Measurements from ENCODE around the gene TPRN.
A peak's percentile ranks its signal among the peaks of the same experiment; 100 is the strongest.

Gene TPRN

GRCh38 chr9:137213160-137214060, 12.9 kb upstream of the TPRN start:
- DNase-seq (ENCODE audit: low read depth in 2 of 2, low spot score in 1 of 2): no peak

GRCh38 chr9:137212520-137212919, 12.0 kb upstream of the TPRN start:
- DNase-seq (ENCODE audit: low read depth in 2 of 2, low spot score in 1 of 2): no peak

GRCh38 chr9:137211532-137211931, 11.0 kb upstream of the TPRN start:
- no peak for DNase-seq (ENCODE audit: low read depth in 2 of 2, low spot score in 1 of 2)

GRCh38 chr9:137206602-137207001, 6.1 kb upstream of the TPRN start:
- DNase-seq (ENCODE audit: low read depth in 2 of 2, low spot score in 1 of 2): no peak

GRCh38 chr9:137205126-137206069, 4.9 kb upstream of the TPRN start, which contains the start of the genes NDOR1 and TMEM203:
Gene NDOR1, plus strand, starts transcription at chr9:137205700. Its CDS starts 78 bp downstream, at chr9:137205778.
Gene TMEM203, minus strand, starts transcription at chr9:137205648. Its CDS starts 234 bp downstream, at chr9:137205414.
- peak; percentile 85 to 89 for DNase-seq (ENCODE audit: low read depth in 2 of 2, low spot score in 1 of 2)

GRCh38 chr9:137204731-137205125, 4.2 kb upstream of the TPRN start:
- DNase-seq (ENCODE audit: low read depth in 2 of 2, low spot score in 1 of 2): no peak

GRCh38 chr9:137202966-137203365, 2.4 kb upstream of the TPRN start:
- DNase-seq (ENCODE audit: low read depth in 2 of 2, low spot score in 1 of 2): no peak

GRCh38 chr9:137201205-137201868, 796 bp upstream of the TPRN start:
- DNase-seq (ENCODE audit: low read depth in 2 of 2, low spot score in 1 of 2): no peak

GRCh38 chr9:137199411-137200121, 975 bp downstream of the TPRN start:
- no peak for DNase-seq (ENCODE audit: low read depth in 2 of 2, low spot score in 1 of 2)

GRCh38 chr9:137198902-137199283, 1.6 kb downstream of the TPRN start:
- DNase-seq (ENCODE audit: low read depth in 2 of 2, low spot score in 1 of 2): no peak

GRCh38 chr9:137198051-137198901, 2.3 kb downstream of the TPRN start:
- DNase-seq (ENCODE audit: low read depth in 2 of 2, low spot score in 1 of 2): no peak

- DNase-seq (ENCODE audit: low read depth in 2 of 2, low spot score in 1 of 2): no peak
Measured at GRCh38 chr9:137195525-137196220, 4.9 kb downstream of the TPRN start.

- no peak for DNase-seq (ENCODE audit: low read depth in 2 of 2, low spot score in 1 of 2)
Measured at GRCh38 chr9:137194909-137195308, 5.6 kb downstream of the TPRN start.

- no peak for DNase-seq (ENCODE audit: low read depth in 2 of 2, low spot score in 1 of 2)
Measured at GRCh38 chr9:137194388-137194787, 6.2 kb downstream of the TPRN start.

GRCh38 chr9:137193771-137194170, 6.8 kb downstream of the TPRN start:
- no peak for DNase-seq (ENCODE audit: low read depth in 2 of 2, low spot score in 1 of 2)

GRCh38 chr9:137192859-137193258, 7.7 kb downstream of the TPRN start:
- DNase-seq (ENCODE audit: low read depth in 2 of 2, low spot score in 1 of 2): no peak

GRCh38 chr9:137192448-137192780, 8.1 kb downstream of the TPRN start:
- DNase-seq (ENCODE audit: low read depth in 2 of 2, low spot score in 1 of 2): no peak

- no peak for DNase-seq (ENCODE audit: low read depth in 2 of 2, low spot score in 1 of 2)
Measured at GRCh38 chr9:137191691-137192447, 8.7 kb downstream of the TPRN start.
